Hematopoietic multipotent progenitor cell treated with erythropoietin and hydrocortisone succinate and interleukin-3 and kit ligand, for 17 days (in vitro differentiated cells): Measurements from ENCODE around the gene CNKSR3.

Experiments
- DNase-seq: peaks from one replicate; pipeline ENCODE4 v3.0.0-alpha.2; 2015; ENCODE audit warnings: low spot score

Gene CNKSR3

DNA sequence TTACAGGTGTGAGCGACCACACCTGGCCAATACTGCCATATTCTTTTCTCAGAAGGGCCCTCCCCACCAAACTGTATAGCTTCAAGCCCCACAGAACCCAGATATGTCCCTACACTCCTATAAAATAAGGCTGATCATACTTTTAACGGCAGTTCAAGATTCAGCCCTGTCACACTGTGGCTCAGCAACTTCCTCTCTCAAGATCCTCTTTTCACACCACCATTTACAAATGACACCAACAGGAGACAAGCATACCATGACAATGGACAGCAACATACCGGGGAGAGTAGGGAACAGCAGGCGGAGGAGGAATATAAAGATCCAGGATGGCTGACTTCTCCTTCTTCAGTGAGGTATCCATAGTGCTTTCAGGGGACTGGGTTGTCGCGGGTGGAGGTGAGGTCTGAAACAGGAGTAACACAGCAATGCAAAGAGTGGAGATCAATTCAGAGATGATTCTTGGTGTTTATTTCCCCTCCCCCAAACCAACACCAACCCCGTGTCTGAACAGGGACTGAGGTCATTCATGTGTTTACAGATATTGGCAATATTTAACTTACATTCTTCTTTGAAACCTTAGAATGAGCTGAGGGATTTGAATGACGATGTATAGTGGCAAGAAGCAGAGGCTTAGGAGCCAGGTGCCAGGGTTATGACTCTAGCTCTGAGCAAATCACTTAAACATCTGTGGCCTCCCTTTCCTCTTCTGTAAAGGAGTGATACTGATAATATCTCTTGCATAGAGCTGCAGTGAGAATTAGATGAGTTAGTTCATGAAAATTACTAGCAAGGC is 96.3 kb downstream of the CNKSR3 start:
- DNase-seq, result no peak

- DNase-seq, result no peak
Measured at GRCh38 chr6:154412106-154412820, 98.2 kb downstream of the CNKSR3 start.

DNA sequence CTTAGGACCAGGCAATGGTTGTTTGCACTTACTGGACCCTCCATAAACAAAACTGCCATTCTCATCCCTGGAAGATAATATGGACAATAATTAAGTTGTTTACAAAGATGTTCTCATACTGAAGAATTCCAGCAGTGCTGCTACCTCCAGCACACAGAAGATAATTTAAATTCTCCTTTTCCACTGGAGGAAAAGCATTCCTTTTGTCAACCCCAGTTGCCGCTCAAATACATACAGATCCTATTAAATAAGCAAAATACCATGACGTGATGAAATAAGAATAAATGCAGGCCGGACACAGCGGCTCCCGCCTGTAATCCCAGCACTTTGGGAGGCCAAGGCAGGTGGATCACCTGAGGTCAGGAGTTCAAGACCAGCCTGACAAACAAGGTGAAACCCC is 99.4 kb downstream of the CNKSR3 start:
- no peak for DNase-seq

- no peak for DNase-seq
Measured at GRCh38 chr6:154410619-154411072, 99.8 kb downstream of the CNKSR3 start.

DNA sequence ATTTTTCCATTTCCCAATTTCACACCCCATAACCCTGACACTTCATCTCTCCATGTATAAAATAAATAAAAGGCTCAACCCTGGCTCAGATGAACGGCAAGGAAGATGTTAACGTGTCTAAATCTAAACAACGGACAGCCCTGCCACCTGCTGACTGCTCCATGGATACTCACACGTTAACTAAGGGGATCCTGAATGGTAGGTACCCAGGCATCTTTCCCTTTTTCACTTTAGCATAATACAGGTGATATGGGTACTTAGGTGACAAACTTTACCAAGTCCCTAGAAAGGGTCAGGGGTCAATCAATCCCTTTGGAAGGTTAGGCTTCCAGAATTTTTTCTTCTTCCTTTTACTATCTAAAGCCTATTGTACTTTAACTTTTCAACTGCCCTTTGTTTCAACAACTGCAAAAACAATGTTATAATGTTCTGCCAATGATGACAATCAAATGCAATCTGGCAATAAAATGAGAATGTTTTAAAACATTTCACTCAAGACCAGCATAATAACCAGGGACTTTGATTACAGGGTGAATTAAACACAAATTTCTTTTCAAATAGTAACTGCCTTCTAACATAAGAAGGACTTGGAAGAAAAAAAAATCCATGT is 101.5 kb downstream of the CNKSR3 start:
- DNase-seq, result no peak

GRCh38 chr6:154407440-154407839 is 103.0 kb downstream of the CNKSR3 start:
- DNase-seq, result no peak

GRCh38 chr6:154406869-154407268 is 103.6 kb downstream of the CNKSR3 start:
- DNase-seq, result no peak

GRCh38 chr6:154406301-154406700 is 104.2 kb downstream of the CNKSR3 start:
- no peak for DNase-seq

GRCh38 chr6:154404791-154405400 is 105.6 kb downstream of the CNKSR3 start:
- no peak for DNase-seq

DNA sequence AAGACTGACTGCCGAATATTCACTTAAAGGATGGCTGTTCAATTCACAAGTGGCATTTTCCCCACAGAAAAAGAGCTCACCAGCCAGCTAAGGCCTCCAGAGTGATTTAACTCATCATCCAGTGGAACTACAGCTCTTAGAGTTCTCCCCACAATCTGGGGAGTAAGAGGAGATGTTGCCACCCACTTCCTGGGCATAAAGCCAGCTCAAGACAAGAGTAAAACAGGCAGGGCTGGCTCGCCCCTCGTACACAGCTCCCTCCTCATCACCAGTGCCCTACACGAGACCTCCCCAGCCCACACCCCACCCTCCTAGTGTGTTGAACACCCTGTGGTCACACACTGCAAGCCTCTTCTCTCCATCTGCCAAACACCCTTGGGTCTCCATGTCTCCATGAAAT is 106.7 kb downstream of the CNKSR3 start:
- DNase-seq, result no peak

DNA sequence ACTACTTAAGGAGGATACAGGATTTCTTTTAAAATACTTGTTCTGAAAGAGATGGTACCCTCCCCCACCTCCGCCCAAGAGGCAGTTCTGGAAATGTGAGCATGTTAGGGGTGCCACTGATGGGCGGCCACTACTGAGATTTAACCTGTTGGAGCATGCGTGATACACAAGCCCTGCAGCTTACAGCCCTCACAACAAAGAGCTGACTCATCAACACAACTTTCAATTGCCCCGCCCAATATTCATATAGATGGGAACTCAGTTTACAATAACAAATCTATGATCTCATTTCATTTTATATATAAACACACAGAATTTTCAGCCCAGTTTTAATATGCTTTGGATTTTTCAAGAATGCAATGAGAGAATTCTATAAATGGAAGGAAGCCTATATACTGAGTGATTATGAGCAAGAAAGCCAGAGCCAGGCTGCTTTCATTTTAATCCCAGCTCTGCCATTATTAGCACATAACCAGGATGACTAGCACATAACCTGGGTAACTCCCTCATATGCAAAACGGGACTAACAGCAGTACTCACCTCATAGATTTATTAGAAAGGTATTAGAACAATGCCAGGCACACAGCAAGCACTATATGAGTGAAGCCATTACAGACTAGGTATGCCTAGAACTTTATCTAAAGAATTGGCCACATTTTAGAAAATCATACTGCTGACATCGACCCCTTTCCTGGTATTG is 108.3 kb downstream of the CNKSR3 start:
- DNase-seq, result no peak

GRCh38 chr6:154399097-154399496 is 111.4 kb downstream of the CNKSR3 start:
- no peak for DNase-seq

- no peak for DNase-seq
Measured at GRCh38 chr6:154397491-154398195, 112.8 kb downstream of the CNKSR3 start.

GRCh38 chr6:154395878-154396277 is 114.6 kb downstream of the CNKSR3 start:
- no peak for DNase-seq

- no peak for DNase-seq
Measured at GRCh38 chr6:154395316-154395715, 115.2 kb downstream of the CNKSR3 start.

- DNase-seq, result no peak
Measured at GRCh38 chr6:154394571-154394970, 115.9 kb downstream of the CNKSR3 start.

DNA sequence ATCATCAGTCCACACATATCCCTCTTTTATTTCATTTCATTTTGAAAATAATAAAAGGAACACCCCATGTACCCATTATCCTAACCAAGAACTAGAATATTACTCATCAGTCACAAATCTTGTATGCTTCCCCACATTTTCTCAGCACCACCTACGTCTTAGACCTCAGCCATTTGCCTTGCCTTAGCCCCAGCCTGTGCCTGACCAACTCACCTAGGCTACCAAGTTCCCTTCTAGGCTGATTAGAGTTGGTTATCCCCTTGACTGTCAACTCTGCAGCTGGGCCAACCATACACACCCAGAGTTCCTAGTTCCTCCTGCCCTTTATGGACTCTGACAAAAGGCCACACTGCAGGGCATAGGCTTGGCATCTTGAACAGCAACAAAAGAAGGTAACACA is 120.5 kb downstream of the CNKSR3 start:
- DNase-seq, result no peak

- no peak for DNase-seq
Measured at GRCh38 chr6:154388803-154389202, 121.7 kb downstream of the CNKSR3 start.

DNA sequence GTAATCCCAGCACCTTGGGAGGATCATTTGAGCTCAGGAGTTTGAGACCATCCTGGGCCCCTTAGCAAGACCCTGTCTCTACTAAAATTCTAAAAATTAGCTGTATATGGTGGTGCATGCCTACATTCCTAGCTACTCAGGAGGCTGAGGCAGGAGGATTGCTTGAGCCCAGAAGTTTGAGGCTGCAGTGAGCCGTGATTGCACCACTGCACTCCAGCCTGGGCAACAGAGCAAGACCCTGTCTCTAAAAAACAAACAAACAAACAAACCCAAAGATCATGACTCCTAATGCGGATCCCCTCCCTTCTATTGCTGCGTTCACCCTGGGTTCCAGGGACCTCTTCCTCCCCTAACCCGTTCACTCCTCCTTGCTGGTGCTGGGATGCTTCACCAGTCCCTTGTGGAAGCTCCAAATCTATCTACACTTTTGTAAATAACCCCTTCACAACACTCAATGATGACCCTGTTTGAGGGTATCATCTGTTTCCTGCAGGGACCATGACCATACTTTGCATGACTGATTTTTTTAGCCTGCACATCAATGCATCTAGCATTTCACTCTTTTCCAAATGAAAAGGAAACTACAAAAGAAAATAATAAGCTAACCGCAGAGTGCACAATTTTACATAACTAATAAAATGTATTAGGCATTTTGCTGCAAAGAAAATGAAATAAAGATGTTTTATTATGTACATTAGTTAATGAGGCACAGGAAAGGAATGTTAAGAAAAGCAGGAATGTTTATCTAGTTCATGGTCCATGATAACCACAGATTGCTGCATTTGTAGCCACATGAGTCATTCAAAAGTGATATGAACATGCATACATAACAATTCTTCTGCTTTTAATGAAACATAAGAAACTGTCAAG is 123.4 kb downstream of the CNKSR3 start:
- DNase-seq, result no peak

GRCh38 chr6:154384191-154384590 is 126.3 kb downstream of the CNKSR3 start:
- no peak for DNase-seq
